ENCODE measurements around the gene CD151. TPM values are rescaled to one million over a fixed set of nuclear protein-coding genes. Genes with fewer than 3 reads are reported as not detected.

CD151 gene
- total and polyA plus RNA-seq, 2 experiments from 2014 or later: 248 to 356 TPM

DNA sequence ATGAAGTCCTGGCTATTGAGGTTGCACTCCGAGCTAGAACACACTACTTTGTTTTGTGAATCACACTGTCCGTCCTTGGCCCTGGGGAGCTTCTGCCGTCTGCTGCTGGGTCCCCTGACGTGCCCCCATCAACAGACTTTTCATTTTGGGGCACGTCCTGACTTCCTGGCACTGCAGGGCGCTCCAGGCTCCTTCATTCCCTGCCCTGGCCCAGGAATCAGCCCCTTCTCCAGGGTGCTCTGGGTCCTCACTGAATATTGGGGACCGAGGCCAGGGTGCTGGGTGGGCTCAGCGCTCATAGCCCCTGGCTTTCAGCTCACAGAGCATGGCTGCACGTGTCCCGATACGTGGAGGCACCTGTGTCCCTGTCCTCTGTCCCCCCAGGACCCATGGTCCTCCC lies 32.1 kb downstream of the CD151 start:
- Histone ChIP-seq H2AFZ (no peak overlapping the region), H3K9me3 (ENCODE audit: low read depth) (no peaks in the 10 kb centered on the region), H3K9me2 (replicated peaks; ENCODE audit: insufficient read depth) (no peaks in the 10 kb centered on the region), H3K4me2 (no peak overlapping the region), H3K4me3 (no peak overlapping the region), H4K20me1 (ENCODE audit: insufficient read depth, poor library complexity, severe bottlenecking) (no peaks in the 10 kb centered on the region), H3K4me1 (ENCODE audit: insufficient read depth) (peaks cover 26% of the 10 kb centered on the region), H3K27me3 (no peaks in the 10 kb centered on the region), H3K36me3 (replicated peaks; ENCODE audit: insufficient read depth, low read depth) (no peaks in the 10 kb centered on the region), H3K79me2 (no peaks in the 10 kb centered on the region), H3K27ac (no peak overlapping the region)
- no peak for DNase-seq (ENCODE audit: low spot score)
- TF ChIP-seq, protein P1, sequence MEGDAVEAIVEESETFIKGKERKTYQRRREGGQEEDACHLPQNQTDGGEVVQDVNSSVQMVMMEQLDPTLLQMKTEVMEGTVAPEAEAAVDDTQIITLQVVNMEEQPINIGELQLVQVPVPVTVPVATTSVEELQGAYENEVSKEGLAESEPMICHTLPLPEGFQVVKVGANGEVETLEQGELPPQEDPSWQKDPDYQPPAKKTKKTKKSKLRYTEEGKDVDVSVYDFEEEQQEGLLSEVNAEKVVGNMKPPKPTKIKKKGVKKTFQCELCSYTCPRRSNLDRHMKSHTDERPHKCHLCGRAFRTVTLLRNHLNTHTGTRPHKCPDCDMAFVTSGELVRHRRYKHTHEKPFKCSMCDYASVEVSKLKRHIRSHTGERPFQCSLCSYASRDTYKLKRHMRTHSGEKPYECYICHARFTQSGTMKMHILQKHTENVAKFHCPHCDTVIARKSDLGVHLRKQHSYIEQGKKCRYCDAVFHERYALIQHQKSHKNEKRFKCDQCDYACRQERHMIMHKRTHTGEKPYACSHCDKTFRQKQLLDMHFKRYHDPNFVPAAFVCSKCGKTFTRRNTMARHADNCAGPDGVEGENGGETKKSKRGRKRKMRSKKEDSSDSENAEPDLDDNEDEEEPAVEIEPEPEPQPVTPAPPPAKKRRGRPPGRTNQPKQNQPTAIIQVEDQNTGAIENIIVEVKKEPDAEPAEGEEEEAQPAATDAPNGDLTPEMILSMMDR (IDR thresholded peaks at IDR 0.05; ENCODE audit: poor library complexity): no peak
- TF ChIP-seq EZH2phosphoT487 (IDR thresholded peaks at IDR 0.05; ENCODE audit: low read depth, severe bottlenecking, unreplicated experiment): no peak
- 87% methylated on average over 10 of the region's 11 CpGs for WGBS (ENCODE audit: low lambda C conversion rate, missing lambda C conversion rate)

DNA sequence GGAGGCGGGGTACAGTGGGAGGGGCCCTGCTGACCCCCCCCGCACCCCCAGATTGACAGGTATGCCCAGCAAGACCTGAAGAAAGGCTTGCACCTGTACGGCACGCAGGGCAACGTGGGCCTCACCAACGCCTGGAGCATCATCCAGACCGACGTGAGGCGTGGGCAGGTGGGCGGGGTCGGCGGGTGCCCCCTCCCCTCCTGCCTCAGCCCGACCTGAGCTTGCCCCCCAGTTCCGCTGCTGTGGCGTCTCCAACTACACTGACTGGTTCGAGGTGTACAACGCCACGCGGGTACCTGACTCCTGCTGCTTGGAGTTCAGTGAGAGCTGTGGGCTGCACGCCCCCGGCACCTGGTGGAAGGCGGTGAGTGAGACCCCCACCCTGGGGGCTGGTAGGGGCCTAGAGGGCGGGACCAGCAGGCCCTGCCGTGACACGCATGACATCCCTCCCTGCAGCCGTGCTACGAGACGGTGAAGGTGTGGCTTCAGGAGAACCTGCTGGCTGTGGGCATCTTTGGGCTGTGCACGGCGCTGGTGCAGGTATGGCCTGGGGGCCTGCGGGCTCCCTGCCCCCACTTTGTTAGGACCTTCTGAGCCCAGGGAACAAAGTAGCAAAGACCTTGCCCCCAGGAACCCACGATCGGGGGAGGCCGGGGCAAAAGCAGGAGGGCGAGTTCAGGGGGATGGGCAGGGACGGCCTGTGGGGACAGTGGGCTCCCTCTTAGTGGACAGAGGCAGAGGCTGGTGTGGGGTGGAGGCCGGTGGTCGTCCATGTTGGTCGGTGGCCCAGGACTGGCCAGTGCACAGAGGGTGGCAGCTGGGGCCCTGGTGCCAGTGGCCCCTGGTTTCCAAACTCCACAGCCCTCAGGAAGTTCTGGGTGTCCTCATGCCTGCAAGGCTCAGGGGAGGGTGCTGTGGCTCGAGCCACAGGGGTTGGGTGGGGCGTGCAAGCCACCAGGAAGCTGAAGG lies 33.0 kb downstream of the CD151 start:
- no peak overlapping the region for H3K4me3 ChIP-seq
- H3K4me2 ChIP-seq: no peak overlapping the region
- no peak overlapping the region for H2AFZ ChIP-seq
- no peaks in the 10 kb centered on the region for H3K27me3 ChIP-seq
- whole genome bisulfite sequencing (ENCODE audit: low lambda C conversion rate, missing lambda C conversion rate): 92% methylated on average over 25 of the region's 41 CpGs
- no peaks in the 10 kb centered on the region for H3K9me3 ChIP-seq (ENCODE audit: low read depth)
- TF ChIP-seq EZH2phosphoT487 (IDR thresholded peaks at IDR 0.05; ENCODE audit: low read depth, severe bottlenecking, unreplicated experiment) (no peak), EZH2 (IDR thresholded peaks at IDR 0.05; ENCODE audit: borderline replicate concordance) (no peak)
- TF ChIP-seq, protein P1 (IDR thresholded peaks at IDR 0.05; ENCODE audit: poor library complexity): no peak
- no peak for DNase-seq (ENCODE audit: low spot score)
- peaks cover 21% of the 10 kb centered on the region for H3K4me1 ChIP-seq (ENCODE audit: insufficient read depth)
- no peaks in the 10 kb centered on the region for H3K79me2 ChIP-seq
- no peaks in the 10 kb centered on the region for H3K36me3 ChIP-seq (replicated peaks; ENCODE audit: insufficient read depth, low read depth)
- no peaks in the 10 kb centered on the region for H3K9me2 ChIP-seq (replicated peaks; ENCODE audit: insufficient read depth)
- no peak overlapping the region for H3K27ac ChIP-seq
- no peaks in the 10 kb centered on the region for H4K20me1 ChIP-seq (ENCODE audit: insufficient read depth, poor library complexity, severe bottlenecking)

DNA sequence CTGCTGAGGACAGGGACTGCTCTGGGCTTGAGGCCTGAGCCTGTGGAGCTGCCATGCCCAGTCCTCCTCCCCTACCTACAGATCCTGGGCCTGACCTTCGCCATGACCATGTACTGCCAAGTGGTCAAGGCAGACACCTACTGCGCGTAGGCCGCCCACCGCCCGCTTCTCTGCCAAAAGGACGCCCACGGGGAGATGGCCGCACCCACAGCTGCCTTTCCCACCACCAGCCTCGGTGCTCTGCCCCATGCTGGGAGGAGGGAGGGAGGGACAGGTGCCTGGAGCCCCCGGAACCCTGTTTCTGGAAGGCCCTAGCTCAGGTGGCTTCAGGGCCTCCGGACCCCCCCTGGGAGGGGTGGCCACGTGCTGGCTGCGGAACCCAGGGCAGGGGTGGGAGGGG lies 33.7 kb downstream of the CD151 start:
- Histone ChIP-seq H3K79me2 (no peaks in the 10 kb centered on the region), H3K4me3 (no peak overlapping the region), H3K4me1 (ENCODE audit: insufficient read depth) (peaks cover 21% of the 10 kb centered on the region), H3K36me3 (replicated peaks; ENCODE audit: insufficient read depth, low read depth) (no peaks in the 10 kb centered on the region), H3K27ac (no peak overlapping the region), H3K9me3 (ENCODE audit: low read depth) (no peaks in the 10 kb centered on the region), H3K9me2 (replicated peaks; ENCODE audit: insufficient read depth) (no peaks in the 10 kb centered on the region), H2AFZ (no peak overlapping the region), H3K27me3 (no peaks in the 10 kb centered on the region), H4K20me1 (ENCODE audit: insufficient read depth, poor library complexity, severe bottlenecking) (no peaks in the 10 kb centered on the region), H3K4me2 (no peak overlapping the region)
- TF ChIP-seq EZH2 (IDR thresholded peaks at IDR 0.05; ENCODE audit: borderline replicate concordance) (no peak), EZH2phosphoT487 (IDR thresholded peaks at IDR 0.05; ENCODE audit: low read depth, severe bottlenecking, unreplicated experiment) (no peak)
- TF ChIP-seq, protein P1 (IDR thresholded peaks at IDR 0.05; ENCODE audit: poor library complexity): no peak
- 94% methylated on average over 14 of the region's 14 CpGs for WGBS (ENCODE audit: low lambda C conversion rate, missing lambda C conversion rate)
- no peak for DNase-seq (ENCODE audit: low spot score)
